ENCODE measurements around the gene PLEKHD1. TPM values are rescaled to one million over a fixed set of nuclear protein-coding genes. Genes with fewer than 3 reads are reported as not detected.

PLEKHD1 gene
- total and polyA plus RNA-seq, 2 donors (not counting 1 experiment from before 2014, with no cell fraction given): 0.12 TPM

GRCh38 chr14:69464379-69464778, 20.1 kb upstream of the PLEKHD1 start:
- H3K27me3 Mint-ChIP-seq: no peaks in the 10 kb centered on the region
- TF ChIP-seq CTCF (IDR thresholded peaks at IDR 0.05): no peak
- TF ChIP-seq EZH2 (IDR thresholded peaks at IDR 0.05; ENCODE audit: borderline replicate concordance, insufficient read depth, low read depth, low read length, poor library complexity, severe bottlenecking): no peak
- H3K27me3 ChIP-seq (replicated peaks in 1 of 4; ENCODE audit: control extremely low read depth in 1 of 4, control insufficient read depth in 3 of 4, insufficient read depth in 4 of 4, low read length in 3 of 4): no peaks in the 10 kb centered on the region
- no peak overlapping the region for H3K27ac ChIP-seq (ENCODE audit: low read length in 2 of 2)
- intact Hi-C loops (cut with micrococcal nuclease): loop anchor here (5.0 kb wide), 1 partner anchor 108 kb away; the partner anchor contains the start of gene CCDC177
- CTCF ChIA-PET: interaction anchor here (1.2 to 4.3 kb wide), 2 partner anchors 16 to 223 kb away, joined by 3 to 36 read pairs; no protein-coding TSS in a partner anchor
- POLR2A ChIA-PET: no interaction called here
- H3K4me1 Mint-ChIP-seq: peaks cover 3% of the 10 kb centered on the region
- H3K9me3 ChIP-seq (ENCODE audit: control extremely low read depth in 1 of 3, control insufficient read depth in 2 of 3, insufficient read depth in 1 of 3, low read length in 2 of 3): no peaks in the 10 kb centered on the region
- H3K4me3 Mint-ChIP-seq: no peak overlapping the region
- H3K9ac ChIP-seq (ENCODE audit: low read length): no peak overlapping the region
- H3K36me3 ChIP-seq (replicated peaks in 1 of 2; ENCODE audit: control extremely low read depth in 1 of 2, control insufficient read depth in 1 of 2, extremely low read depth in 1 of 2, insufficient read depth in 2 of 2, low read length in 1 of 2): peaks cover 0 to 8% of the 10 kb centered on the region in 2 experiments
- ATAC-seq (ENCODE audit: low read depth) (no peak), DNase-seq (no peak)
- no peaks in the 10 kb centered on the region for H3K79me2 ChIP-seq (ENCODE audit: control insufficient read depth, insufficient read depth, low read length)
- no peaks in the 10 kb centered on the region for H3K4me1 ChIP-seq (ENCODE audit: control insufficient read depth in 2 of 2, insufficient read depth in 2 of 2, low read length in 2 of 2)
- H2AFZ ChIP-seq (ENCODE audit: insufficient read depth, low read depth, low read length, poor library complexity, severe bottlenecking): no peak overlapping the region
- no peaks in the 10 kb centered on the region for H4K20me1 ChIP-seq (ENCODE audit: control insufficient read depth, insufficient read depth, low read length, poor library complexity, severe bottlenecking)
- H3K4me3 ChIP-seq (ENCODE audit: control extremely low read depth in 1 of 5, extremely low read depth in 1 of 5, insufficient read depth in 1 of 5, low read depth in 2 of 5, low read length in 4 of 5): no peak overlapping the region
- H3K27ac Mint-ChIP-seq: no peak overlapping the region
- no peak overlapping the region for H3K4me2 ChIP-seq (replicated peaks; ENCODE audit: low read depth, low read length, poor library complexity, severe bottlenecking)
- no peaks in the 10 kb centered on the region for H3K9me3 Mint-ChIP-seq (ENCODE audit: insufficient read depth)

GRCh38 chr14:69464829-69465228, 19.7 kb upstream of the PLEKHD1 start:
- no peak overlapping the region for H3K27ac ChIP-seq (ENCODE audit: low read length in 2 of 2)
- no peaks in the 10 kb centered on the region for H3K79me2 ChIP-seq (ENCODE audit: control insufficient read depth, insufficient read depth, low read length)
- H3K36me3 ChIP-seq (replicated peaks in 1 of 2; ENCODE audit: control extremely low read depth in 1 of 2, control insufficient read depth in 1 of 2, extremely low read depth in 1 of 2, insufficient read depth in 2 of 2, low read length in 1 of 2): peaks cover 0 to 8% of the 10 kb centered on the region in 2 experiments
- Mint-ChIP-seq H3K27me3 (no peaks in the 10 kb centered on the region), H3K4me1 (no peaks in the 10 kb centered on the region), H3K9me3 (ENCODE audit: insufficient read depth) (no peaks in the 10 kb centered on the region), H3K4me3 (no peak overlapping the region), H3K27ac (no peak overlapping the region)
- DNase-seq (no peak), ATAC-seq (ENCODE audit: low read depth) (no peak)
- no peak overlapping the region for H3K9ac ChIP-seq (ENCODE audit: low read length)
- H4K20me1 ChIP-seq (ENCODE audit: control insufficient read depth, insufficient read depth, low read length, poor library complexity, severe bottlenecking): no peaks in the 10 kb centered on the region
- no peak overlapping the region for H3K4me2 ChIP-seq (replicated peaks; ENCODE audit: low read depth, low read length, poor library complexity, severe bottlenecking)
- ChIA-PET CTCF (interaction anchor here (0.7 to 4.3 kb wide), 3 partner anchors 15 to 223 kb away, joined by 3 to 36 read pairs (median 3); no protein-coding TSS in a partner anchor), POLR2A (no interaction called here)
- H3K4me3 ChIP-seq (ENCODE audit: control extremely low read depth in 1 of 5, extremely low read depth in 1 of 5, insufficient read depth in 1 of 5, low read depth in 2 of 5, low read length in 4 of 5): no peak overlapping the region
- 100% methylated on average over 5 of the region's 6 CpGs for WGBS (ENCODE audit: insufficient coverage)
- TF ChIP-seq EZH2 (IDR thresholded peaks at IDR 0.05; ENCODE audit: borderline replicate concordance, insufficient read depth, low read depth, low read length, poor library complexity, severe bottlenecking) (no peak), CTCF (IDR thresholded peaks at IDR 0.05) (no peak)
- intact Hi-C loops (cut with micrococcal nuclease): loop anchor here (5.0 kb wide), 1 partner anchor 107 kb away; the partner anchor contains the start of gene CCDC177
- H3K9me3 ChIP-seq (ENCODE audit: control extremely low read depth in 1 of 3, control insufficient read depth in 2 of 3, insufficient read depth in 1 of 3, low read length in 2 of 3): no peaks in the 10 kb centered on the region
- no peaks in the 10 kb centered on the region for H3K27me3 ChIP-seq (replicated peaks in 1 of 4; ENCODE audit: control extremely low read depth in 1 of 4, control insufficient read depth in 3 of 4, insufficient read depth in 4 of 4, low read length in 3 of 4)
- H2AFZ ChIP-seq (ENCODE audit: insufficient read depth, low read depth, low read length, poor library complexity, severe bottlenecking): no peak overlapping the region
- no peaks in the 10 kb centered on the region for H3K4me1 ChIP-seq (ENCODE audit: control insufficient read depth in 2 of 2, insufficient read depth in 2 of 2, low read length in 2 of 2)

All from B cell (primary cell).